GM19239 (cell line): ENCODE results near the gene MTMR6.

Source experiments
- DNase-seq: peaks from one replicate; pipeline ENCODE4 v3.0.0; 2011; ENCODE audit warnings: low spot score; ENCODE audit not compliant: insufficient read length
- FAIRE-seq: peaks from 2 replicates; lab custom pipeline; 2011; peaks lifted over from hg19 to GRCh38; lab: Jason Lieb, UNC

MTMR6 gene

GRCh38 chr13:25281193-25281934 is 5.9 kb downstream of the MTMR6 start:
- FAIRE-seq = peak; percentile 35
- DNase-seq = peak; percentile 38

GRCh38 chr13:25280396-25280795 is 6.9 kb downstream of the MTMR6 start:
- DNase-seq (no peak), FAIRE-seq (no peak)

- DNase-seq = no peak
- FAIRE-seq = no peak
Observed at GRCh38 chr13:25276748-25277147, 10.5 kb downstream of the MTMR6 start.

GRCh38 chr13:25268561-25268960 is 18.7 kb downstream of the MTMR6 start:
- DNase-seq = no peak
- FAIRE-seq = no peak

GRCh38 chr13:25267715-25268114 is 19.6 kb downstream of the MTMR6 start:
- DNase-seq (no peak), FAIRE-seq (no peak)

GRCh38 chr13:25266706-25267105 is 20.6 kb downstream of the MTMR6 start:
- DNase-seq (no peak), FAIRE-seq (no peak)

- DNase-seq = no peak
- FAIRE-seq = no peak
Observed at GRCh38 chr13:25262261-25262660, 25.0 kb downstream of the MTMR6 start.

- DNase-seq (no peak), FAIRE-seq (no peak)
Observed at GRCh38 chr13:25253702-25254101, 33.6 kb downstream of the MTMR6 start.

GRCh38 chr13:25252752-25253151 is 34.5 kb downstream of the MTMR6 start:
- no peak for DNase-seq
- FAIRE-seq = no peak

- DNase-seq (no peak), FAIRE-seq (no peak)
Observed at GRCh38 chr13:25252225-25252624, 35.1 kb downstream of the MTMR6 start.

GRCh38 chr13:25249001-25249543 is 38.2 kb downstream of the MTMR6 start:
- DNase-seq (no peak), FAIRE-seq (peak; percentile 85)

- DNase-seq = no peak
- FAIRE-seq = no peak
Observed at GRCh38 chr13:25248071-25248470, 39.2 kb downstream of the MTMR6 start.

GRCh38 chr13:25247360-25247759 is 39.9 kb downstream of the MTMR6 start:
- no peak for DNase-seq
- FAIRE-seq = no peak

GRCh38 chr13:25244123-25244522 is 43.2 kb downstream of the MTMR6 start:
- DNase-seq (no peak), FAIRE-seq (no peak)

- FAIRE-seq (no peak), DNase-seq (no peak)
Observed at GRCh38 chr13:25242956-25243355, 44.3 kb downstream of the MTMR6 start.

GRCh38 chr13:25241007-25241406 is 46.3 kb downstream of the MTMR6 start:
- FAIRE-seq = peak; percentile 49

GRCh38 chr13:25237083-25237482 is 50.2 kb downstream of the MTMR6 start:
- no peak for DNase-seq
- no peak for FAIRE-seq

More at GRCh38 chr13:25241007-25241406, 46.3 kb downstream of the MTMR6 start:
- no peak for DNase-seq

- FAIRE-seq = no peak
- no peak for DNase-seq
Observed at GRCh38 chr13:25233861-25234260, 53.4 kb downstream of the MTMR6 start.

- DNase-seq (peak; percentile 20), FAIRE-seq (peak; percentile 84)
Observed at GRCh38 chr13:25232937-25233515, 54.3 kb downstream of the MTMR6 start.

GRCh38 chr13:25231517-25231916 is 55.8 kb downstream of the MTMR6 start:
- DNase-seq (no peak), FAIRE-seq (no peak)

- no peak for FAIRE-seq
Observed at GRCh38 chr13:25227690-25228089, 59.6 kb downstream of the MTMR6 start.

GRCh38 chr13:25225970-25226369 is 61.3 kb downstream of the MTMR6 start:
- DNase-seq (no peak), FAIRE-seq (no peak)

More at GRCh38 chr13:25227690-25228089, 59.6 kb downstream of the MTMR6 start:
- DNase-seq = no peak
